GM19328 (cell line): ENCODE results near the gene STAMBPL1.

Source experiments
- ATAC-seq: cut with Tn5 transposase; IDR thresholded peaks from one replicate; pipeline ENCODE4 v1.9.1; 2021; ENCODE audit warnings: mild to moderate bottlenecking, moderate library complexity; ENCODE audit not compliant: unreplicated experiment

STAMBPL1 gene

DNA sequence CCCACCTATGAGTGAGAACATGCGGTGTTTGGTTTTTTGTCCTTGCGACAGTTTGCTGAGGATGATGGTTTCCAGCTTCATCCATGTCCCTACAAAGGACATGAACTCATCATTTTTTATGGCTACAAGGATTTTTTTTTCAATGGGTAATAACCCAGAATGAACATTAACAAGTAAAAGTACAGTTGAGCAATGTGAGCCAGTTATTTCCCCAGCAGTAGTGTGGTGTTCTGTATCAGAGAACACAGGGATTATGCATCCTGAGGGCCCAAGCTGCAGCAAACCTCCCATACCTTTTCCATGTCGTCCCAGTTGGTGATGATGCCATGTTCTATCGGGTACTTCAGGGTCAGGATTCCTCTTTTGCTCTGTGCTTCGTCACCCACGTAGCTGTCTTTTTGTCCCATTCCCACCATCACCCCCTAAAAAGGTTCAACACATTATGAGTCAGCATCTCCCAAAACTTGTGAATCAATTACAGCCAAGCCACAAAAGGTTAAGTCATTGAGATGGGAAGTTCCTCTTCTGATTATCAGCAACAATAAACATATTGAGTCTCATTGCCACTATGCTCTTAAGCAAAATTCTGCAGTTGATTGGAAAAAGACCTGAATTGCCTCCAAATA is 67.0 kb downstream of the STAMBPL1 start:
- no peak for ATAC-seq

DNA sequence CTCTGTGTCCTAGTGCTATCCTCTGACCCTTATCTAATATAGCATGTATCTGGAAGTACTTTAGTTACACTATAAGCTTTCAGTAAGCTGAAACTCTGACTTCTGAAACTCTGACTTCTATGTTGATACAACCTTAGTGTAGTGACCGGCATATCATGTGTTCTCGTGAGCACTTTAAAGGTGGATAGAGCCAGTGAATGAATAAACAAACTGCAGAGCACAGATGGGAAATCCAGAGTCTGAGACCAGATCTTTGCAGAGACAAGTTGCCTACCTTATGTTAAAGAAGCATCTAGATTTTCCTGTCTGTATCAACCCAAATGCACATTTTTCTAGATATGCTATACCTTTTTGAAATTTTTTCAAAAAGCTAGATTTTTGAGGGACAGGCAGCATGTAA is 69.0 kb downstream of the STAMBPL1 start:
- ATAC-seq, result no peak

DNA sequence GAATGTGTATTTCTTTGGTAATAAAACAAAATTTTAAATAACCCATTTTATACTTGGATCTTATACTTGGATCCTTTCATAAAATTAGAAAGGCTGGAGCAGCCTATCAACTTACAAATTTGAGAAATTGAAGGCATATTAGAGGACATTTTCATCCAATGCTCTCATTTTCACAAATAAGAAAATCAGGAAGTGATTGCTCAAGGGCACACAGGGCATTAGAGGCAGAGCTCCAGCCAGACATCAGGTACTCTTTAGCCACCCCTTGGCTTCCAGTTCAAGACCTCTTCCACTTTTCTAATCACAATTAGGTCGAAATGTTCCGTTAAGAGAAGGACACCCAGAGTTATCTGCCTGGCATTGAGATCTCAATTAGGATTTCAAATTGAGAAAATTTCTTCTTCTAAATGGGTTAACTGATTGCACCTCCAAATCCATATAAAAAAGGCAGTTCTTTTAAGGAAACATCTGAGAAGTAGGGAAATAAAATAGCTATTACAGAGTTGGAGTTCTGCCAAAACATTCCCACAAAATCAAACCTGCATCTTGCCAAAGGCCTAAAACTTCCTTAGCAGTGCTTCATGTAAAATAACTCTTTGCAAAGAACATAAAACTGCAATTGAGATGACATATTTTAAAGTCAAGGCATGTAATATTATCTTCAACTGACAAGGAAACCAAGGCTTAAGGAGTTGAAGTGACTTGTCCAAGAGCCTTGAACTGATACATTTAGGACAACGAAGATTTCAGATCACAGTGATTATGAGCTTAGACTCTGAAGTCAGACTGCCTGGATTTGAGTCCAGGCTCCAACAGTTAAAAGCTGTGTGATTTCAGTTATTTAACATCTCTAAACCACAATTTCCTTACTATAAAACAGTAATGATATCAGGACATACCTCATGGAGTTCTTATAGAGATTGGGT is 70.1 kb downstream of the STAMBPL1 start:
- ATAC-seq, result no peak

DNA sequence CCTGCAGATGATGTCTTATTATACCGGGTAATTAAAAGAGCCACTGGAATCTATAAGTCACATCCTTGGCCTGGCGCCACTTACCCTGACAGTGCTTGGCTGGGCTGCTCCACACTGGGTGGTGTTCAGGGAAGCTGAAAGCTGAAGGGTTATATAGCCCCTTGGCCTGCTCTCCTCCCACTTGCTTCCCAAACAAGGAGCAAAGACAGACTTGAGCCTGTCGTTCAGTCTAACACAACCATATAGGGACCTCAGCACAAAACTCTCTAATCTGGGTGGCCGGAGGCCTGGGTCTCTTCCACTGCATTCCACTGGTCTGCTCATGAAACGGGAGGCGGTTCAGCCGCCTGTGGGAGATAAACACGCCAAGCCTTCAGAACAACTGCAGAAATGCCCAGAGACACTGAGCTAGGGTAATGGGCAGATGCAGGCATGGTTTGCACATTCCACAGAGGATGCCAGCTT is 72.6 kb downstream of the STAMBPL1 start, which contains the start of gene ACTA2:
Gene ACTA2 (minus strand): TSS at position 127 of the 465 bp plus-strand sequence. CDS start 3,843 bp downstream, outside the sequence.
- no peak for ATAC-seq

DNA sequence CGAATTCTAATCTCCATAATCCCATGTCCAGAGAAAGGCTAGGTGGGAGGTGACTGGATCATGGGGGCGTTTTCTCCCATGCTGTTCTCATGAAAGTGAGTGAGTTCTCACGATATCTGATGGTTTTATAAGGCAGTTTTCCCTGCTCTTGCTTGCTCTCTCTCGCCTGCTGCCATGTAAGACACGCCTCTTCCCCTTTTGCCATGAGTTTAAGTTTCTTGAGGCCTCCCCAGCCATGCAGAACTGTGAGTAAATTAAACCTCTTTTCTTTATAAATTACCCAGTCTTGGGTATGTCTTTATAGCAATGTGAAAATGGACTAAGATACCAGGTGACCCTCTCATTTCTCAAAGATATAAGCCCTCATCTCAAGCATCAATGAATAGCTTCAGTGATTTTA is 73.6 kb downstream of the STAMBPL1 start:
- ATAC-seq, result no peak

DNA sequence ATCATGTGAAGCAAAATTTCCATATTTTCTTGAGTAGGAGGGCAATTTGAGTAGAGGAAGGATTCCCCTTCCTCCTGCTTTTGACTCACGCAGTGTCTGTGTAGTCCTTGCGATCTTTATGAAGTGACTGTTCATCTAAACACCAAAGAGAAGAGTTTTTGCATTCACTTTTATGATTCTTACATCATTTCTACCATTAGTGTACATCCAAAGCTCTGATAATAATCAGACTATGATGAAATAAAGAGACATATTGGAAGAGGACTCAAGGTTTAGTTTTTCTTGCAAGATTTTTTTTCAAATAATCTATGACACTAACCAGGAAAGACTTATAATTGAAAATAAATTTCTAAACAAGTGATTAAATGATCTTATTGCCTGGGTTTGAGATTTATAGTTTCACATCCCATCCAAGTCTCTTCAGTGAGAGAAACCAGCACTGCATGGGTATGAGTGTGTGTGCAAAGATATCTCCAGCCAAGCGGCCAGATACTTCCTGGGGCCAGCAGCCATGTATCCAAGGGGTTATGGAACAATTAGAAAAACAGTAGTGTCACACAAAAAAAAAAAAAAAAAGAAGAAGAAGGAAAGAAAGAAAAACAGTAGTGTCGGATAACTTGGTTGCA is 74.5 kb downstream of the STAMBPL1 start:
- ATAC-seq, result no peak

DNA sequence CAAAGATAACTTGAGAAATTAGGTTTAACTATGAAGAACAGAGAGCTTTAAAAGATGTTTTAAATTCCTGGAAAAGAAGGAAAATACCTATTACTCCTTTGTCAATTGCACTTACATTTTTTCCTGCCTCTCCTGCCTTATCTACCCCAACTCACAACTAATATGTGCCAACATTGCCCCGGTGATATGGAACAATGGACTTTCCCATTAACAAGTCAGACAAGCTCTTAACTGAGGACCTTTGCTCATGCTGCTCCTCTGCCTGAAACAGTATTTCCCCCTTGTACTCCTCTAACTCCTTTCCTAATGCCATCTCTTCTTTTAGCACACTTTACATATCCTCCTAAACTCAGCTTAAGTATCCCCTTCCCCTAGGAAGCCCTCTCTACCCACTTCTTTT is 77.3 kb downstream of the STAMBPL1 start:
- ATAC-seq, result no peak

DNA sequence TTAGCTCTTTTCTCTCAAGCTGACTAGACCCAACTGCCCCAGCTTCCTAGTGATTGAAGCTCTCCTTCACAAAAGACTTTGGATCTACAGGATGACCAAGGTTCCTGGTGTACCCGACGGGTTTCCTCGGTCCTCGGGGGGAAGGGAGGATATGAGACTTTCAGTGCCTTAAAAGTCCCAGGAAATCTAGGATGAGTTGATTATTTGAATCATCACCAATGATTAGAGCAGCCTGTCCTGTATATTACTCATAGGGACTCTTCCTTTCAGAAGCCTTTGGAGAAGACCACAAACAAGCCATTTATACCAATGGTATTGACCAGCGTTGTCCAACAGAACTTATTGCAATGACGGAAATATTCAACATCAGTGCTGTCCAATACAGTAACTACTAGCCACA is 78.7 kb downstream of the STAMBPL1 start:
- ATAC-seq, result no peak

DNA sequence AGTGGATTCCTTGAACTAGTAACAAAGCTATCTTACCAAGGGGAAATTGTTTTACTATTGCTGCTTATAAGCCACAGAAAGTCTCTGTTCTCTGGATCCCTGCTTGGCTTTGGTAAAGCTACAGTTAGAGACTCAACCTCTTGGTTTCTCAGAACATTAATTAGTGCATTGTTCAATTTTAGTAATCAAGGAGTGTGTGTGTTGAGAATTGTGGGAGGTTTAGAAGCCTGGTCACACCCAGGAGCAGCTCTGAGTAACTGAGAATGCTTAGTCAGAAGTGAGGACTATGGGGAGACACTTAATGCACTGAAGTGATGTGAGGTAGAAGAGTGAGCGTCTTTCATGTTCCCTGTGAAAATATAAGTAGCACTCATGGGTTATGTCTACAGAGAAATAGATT is 80.8 kb downstream of the STAMBPL1 start:
- ATAC-seq, result no peak

DNA sequence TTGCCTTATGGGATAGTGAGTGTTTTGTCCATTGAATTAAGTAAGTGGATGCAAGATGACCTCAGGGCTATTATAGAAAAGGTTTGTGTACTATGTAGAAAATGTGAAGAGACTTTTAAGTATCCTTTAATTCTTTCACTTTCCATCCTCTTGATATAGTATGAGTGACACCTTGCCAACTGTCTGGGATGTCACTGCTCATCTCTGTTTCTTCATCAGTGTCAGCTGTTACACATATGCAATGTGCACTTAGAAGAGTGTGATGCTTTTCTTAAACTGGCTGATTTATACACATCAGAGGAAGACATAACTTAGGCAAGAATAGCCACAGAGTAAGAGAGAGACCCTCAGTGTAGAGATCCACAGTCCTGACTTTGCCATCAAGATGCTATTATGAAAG is 81.2 kb downstream of the STAMBPL1 start:
- no peak for ATAC-seq

DNA sequence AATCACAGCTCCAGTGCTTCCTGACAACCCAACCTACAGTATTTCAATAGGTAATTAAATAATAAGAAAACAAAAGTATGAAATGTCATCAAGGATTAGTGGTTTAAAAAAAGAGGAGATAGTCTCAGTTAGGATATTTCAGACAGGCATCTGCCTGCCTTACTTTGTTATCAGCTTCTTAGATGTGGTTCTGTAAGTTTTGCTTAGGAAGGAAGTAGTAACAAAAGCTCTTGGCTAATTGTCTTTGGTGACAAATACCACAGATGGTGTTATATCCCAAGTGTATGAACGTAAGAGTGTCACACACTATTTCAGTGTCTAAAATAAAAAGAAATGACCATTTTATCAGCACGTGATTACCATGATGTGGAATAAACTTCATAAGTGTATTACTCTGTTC is 82.3 kb downstream of the STAMBPL1 start:
- no peak for ATAC-seq

DNA sequence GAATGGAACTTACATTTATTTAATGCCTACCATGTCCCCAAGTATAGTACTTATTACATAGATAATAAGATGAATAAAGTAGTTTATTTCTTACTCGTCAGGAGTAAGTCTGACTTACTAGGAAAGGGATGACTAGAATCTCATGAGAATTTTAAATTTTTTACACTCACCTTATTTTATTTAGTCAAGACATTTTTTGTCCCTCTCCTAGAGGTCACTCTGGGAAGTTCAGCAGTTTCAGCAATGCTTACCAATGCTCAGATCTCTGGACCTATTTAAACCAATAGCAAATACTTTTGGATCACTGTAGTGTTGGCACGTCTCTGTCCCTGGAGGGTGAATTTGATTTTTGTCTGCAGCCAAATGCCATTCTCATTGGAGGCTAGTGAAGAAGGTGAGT is 83.3 kb downstream of the STAMBPL1 start:
- no peak for ATAC-seq

DNA sequence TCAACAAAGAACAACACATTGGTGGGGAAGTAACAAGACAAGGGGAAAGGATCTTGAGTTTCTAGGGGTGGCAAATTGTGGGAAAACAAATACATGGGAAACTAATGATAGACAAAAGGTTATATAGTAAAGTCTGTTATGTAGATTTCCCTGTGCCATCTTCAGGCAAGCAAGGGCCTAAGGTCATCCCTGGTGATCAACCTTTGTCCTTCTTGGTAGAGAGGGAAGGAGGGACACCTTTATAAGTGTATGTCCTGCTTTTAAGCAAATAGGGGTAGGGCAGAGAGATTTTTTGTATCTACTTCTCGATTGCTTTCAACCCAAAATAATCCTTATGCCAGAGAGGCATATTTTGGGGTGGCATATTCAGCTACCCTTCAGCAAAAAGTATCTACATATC is 84.3 kb downstream of the STAMBPL1 start:
- ATAC-seq, result no peak

DNA sequence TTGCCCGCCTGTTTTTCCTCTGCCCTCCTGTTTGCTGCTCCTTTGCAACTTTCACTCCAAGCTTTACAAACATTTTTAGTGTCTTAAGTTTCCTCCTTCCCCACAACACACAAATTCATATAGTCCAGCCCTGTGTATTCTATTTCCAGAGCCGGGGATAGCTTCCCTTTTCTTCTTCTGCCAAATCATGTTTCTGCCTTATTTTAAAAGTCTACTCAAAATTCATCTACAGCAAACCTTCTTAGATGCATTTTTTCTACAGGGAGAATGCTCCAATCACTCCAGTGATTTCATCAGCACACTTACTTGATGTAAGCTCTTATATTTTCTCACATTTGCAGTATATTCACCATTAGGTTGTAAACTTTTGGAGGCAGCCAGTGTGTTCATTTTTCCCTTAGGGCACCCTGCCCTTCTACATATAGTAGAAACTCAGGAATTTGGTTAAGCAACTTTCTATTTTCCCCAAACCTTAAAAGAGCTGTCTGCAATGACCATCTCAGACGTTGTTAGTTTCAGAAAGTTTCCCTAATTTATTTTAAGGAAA is 84.9 kb downstream of the STAMBPL1 start:
- ATAC-seq, result no peak

DNA sequence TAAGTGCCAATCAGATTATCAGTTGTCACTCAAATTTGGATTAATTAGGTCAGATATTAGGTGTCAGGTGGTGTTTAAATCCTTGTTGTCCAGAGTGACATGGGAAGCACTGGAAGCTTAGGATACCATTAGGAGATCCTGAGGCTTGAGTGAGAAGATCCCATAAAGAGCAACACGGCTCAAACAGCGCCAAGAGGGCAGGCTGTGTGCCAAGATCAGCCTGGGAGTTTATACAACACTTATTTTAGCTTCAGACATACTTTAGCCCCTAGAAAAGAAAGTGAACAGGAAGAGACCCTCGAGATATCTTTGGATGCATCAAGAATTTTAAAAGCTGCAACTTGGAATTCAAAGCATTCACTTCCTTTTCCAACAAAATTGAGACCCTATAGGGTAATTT is 86.8 kb downstream of the STAMBPL1 start:
- no peak for ATAC-seq

DNA sequence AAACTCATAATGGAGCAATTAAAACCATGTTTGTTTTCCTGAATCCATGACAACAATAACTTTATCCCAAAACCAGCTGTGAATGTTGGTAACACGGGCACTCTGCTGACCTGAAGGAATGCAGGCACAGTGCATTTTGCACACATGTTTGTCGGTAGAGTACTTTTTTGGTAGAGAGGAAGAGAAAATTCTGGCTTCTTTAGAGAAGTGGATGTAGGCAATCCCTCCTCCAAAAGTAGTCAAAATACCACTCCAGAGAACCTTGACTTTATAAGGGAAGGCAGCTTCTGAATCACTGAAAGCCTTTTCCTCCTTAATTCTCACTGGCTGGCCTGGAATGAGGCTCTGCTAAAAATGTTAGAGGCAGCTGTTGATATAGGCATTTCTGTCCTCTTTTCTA is 88.3 kb downstream of the STAMBPL1 start:
- no peak for ATAC-seq

DNA sequence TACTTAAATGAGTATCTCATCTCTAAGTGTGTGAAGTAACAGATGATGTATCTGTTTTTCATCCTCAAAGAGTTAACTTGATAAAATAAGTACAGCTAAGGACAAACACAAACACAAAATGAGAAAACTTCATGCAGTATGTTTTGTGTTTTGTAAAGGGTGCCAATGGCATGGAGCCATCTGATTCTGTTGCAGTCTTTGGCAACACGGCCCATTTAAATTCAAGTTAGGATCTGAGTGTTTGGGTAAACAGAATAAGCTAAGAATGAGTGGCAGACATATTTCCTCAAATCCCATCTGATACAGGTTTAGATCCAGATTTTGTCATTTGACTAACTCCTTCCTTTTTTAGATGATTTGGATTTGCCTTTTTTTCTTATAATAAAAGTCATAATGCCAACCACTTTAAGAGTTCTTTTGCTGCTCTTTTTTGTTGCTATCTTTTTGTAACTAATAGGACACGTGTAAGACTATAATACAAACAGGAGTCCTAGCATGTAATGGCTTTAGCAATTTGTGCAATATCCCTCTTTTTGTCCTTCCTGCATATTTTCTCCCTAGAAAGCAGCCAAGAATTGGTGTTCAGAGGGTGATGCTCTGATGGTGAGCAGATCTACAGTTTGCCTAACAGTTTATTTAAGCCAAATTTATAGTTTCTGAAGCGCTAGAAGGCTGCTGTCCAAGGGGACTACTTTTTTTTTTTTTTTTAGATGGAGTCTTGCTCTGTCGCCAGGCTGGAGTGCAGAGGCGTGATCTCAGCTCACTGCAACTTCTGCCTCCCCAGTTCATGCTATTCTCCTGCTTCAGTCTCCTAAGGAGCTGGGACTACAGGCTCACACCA is 91.4 kb downstream of the STAMBPL1 start:
- no peak for ATAC-seq
